GM13976 (cell line): ENCODE results near the gene PER1.

Source experiments
- DNase-seq: peaks from one replicate; pipeline ENCODE4 v3.0.0; 2012; ENCODE audit warnings: low spot score
- in situ Hi-C: fragments of 300-500 bp; cut with MboI; formaldehyde crosslinking; loops from one replicate; pipeline ENCODE4 v1.12.0; 2022; ENCODE audit warnings: low sequenced_read_pairs, mixed read lengths, inconsistent platforms; ENCODE audit not compliant: unreplicated experiment
- TF ChIP-seq, protein P1 (sequence below): IDR thresholded peaks from 2 replicates; pipeline ENCODE4 v1.5.1; 2012; ENCODE audit warnings: borderline replicate concordance, mild to moderate bottlenecking; ENCODE audit not compliant: insufficient read depth; ENCODE audit errors: extremely low read depth, missing control alignments, control extremely low read depth

Gene PER1

GRCh38 chr17:8137645-8138373 is 14.4 kb downstream of the PER1 start:
- in situ Hi-C loops, result no loop called here
- DNase-seq, result no peak

DNA sequence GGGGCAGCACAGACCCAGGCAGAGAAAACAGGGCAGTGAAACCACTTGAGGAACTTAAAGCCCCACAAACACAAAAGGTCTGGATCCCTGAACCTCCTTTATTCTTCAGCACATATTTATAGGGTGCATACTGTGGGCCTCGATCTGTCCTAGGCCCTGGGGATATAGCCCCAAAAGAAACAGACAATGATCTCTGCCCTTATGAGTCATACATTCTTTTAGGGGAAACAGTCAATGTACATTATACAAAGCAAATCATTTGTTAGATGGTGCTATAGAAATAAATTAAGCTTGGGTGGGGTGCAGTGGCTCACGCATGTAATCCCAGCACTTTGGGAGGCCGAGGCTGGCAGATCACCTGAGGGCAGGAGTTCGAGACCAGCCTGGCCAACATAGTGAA is 18.3 kb downstream of the PER1 start:
- in situ Hi-C loops, result no loop called here
- TF ChIP-seq, protein P1, sequence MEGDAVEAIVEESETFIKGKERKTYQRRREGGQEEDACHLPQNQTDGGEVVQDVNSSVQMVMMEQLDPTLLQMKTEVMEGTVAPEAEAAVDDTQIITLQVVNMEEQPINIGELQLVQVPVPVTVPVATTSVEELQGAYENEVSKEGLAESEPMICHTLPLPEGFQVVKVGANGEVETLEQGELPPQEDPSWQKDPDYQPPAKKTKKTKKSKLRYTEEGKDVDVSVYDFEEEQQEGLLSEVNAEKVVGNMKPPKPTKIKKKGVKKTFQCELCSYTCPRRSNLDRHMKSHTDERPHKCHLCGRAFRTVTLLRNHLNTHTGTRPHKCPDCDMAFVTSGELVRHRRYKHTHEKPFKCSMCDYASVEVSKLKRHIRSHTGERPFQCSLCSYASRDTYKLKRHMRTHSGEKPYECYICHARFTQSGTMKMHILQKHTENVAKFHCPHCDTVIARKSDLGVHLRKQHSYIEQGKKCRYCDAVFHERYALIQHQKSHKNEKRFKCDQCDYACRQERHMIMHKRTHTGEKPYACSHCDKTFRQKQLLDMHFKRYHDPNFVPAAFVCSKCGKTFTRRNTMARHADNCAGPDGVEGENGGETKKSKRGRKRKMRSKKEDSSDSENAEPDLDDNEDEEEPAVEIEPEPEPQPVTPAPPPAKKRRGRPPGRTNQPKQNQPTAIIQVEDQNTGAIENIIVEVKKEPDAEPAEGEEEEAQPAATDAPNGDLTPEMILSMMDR, result no peak
- DNase-seq, result no peak

More at GRCh38 chr17:8137645-8138373, 14.4 kb downstream of the PER1 start:
- TF ChIP-seq, protein P1, result no peak

- TF ChIP-seq, protein P1, result no peak
- DNase-seq, result no peak
- in situ Hi-C loops, result no loop called here
These were observed 18.8 kb downstream of the PER1 start for GRCh38 chr17:8133399-8133798.

DNA sequence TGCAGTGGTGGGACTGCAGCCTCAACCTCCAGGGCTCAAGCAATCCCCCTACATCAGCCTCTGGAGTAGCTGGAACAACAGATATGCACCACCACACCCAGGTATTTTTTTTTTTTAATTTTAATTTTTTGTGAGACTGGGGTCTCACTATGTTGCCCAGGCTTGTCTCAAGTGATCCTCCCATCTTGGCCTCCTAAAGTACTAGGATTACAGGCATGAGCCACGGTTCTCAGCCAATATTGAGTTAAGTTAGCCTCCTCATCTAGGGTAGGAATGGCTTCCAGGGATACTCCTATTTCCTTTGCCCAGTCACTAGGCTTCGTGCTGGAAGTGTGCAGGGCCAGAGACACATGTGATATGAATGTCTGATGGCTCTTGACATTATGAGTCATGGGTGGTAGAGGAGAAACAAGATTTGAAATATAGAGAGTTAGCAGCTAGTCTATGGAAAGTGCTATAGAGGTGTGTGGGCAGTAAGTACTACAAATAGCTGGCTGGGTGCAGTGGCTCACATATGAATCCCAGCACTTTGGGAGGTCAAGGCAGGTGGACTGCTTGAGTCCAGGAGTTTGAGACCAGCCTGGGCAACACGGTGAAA is 20.3 kb downstream of the PER1 start:
- in situ Hi-C loops, result no loop called here
- DNase-seq, result no peak
- TF ChIP-seq, protein P1, result no peak

- no peak for DNase-seq
- in situ Hi-C loops, result no loop called here
- TF ChIP-seq, protein P1, result no peak
These were observed 23.9 kb downstream of the PER1 start for GRCh38 chr17:8128125-8128784.

- peak; percentile 80 for DNase-seq
- TF ChIP-seq, protein P1, result no peak
- in situ Hi-C loops, result no loop called here
These were observed 25.6 kb downstream of the PER1 start for GRCh38 chr17:8126491-8127066.
